Glutamatergic neuron (in vitro differentiated cells): ENCODE data around the gene SPDYE18. TPM values are rescaled to one million over a fixed set of nuclear protein-coding genes. Genes with fewer than 3 reads are reported as not detected.
"Not testable (repeated sequence)": the region's sequence is repeated elsewhere in the genome, so short reads cannot be mapped to it uniquely, and the experiment has no call there.

ENCODE experiments used
- DNase-seq: peaks from one replicate; pipeline ENCODE4 v3.0.0; 2022
- H3K27ac Mint-ChIP-seq: one replicate; pipeline ENCODE4 v1.8.0; 2020; ENCODE audit warnings: mild to moderate bottlenecking, mixed read lengths, inconsistent platforms; ENCODE audit not compliant: unreplicated experiment
- H3K27me3 Mint-ChIP-seq: one replicate; pipeline ENCODE4 v1.8.0; 2020; ENCODE audit warnings: mild to moderate bottlenecking, moderate library complexity, mixed read lengths, inconsistent platforms; ENCODE audit not compliant: unreplicated experiment
- H3K36me3 Mint-ChIP-seq: one replicate; pipeline ENCODE4 v1.8.0; 2020; ENCODE audit warnings: mild to moderate bottlenecking, mixed read lengths, inconsistent platforms; ENCODE audit not compliant: unreplicated experiment
- H3K4me1 Mint-ChIP-seq: one replicate; pipeline ENCODE4 v1.8.0; 2020; ENCODE audit warnings: mild to moderate bottlenecking, low read depth, mixed read lengths, inconsistent platforms; ENCODE audit not compliant: unreplicated experiment
- H3K4me3 Mint-ChIP-seq: one replicate; pipeline ENCODE4 v1.8.0; 2020; ENCODE audit warnings: mild to moderate bottlenecking, mixed read lengths, inconsistent platforms; ENCODE audit not compliant: unreplicated experiment
- H3K9me3 Mint-ChIP-seq: one replicate; pipeline ENCODE4 v1.8.0; 2020; ENCODE audit warnings: mild to moderate bottlenecking, moderate library complexity, mixed read lengths, inconsistent platforms; ENCODE audit not compliant: unreplicated experiment
- total RNA-seq: library from RNA; stranded (reverse); fragmentation: NEBNext Ultra II Directional; extraction: Animal tissue kit (Norgen Biotek cat#: 25700); gene quantifications from one replicate; pipeline ENCODE4 v1.2.1, GENCODE V29; 2021; ENCODE audit not compliant: unreplicated experiment

The SPDYE18 gene
- total RNA-seq, 1 donor from 2014 or later: 1.1 TPM

- H3K27ac Mint-ChIP-seq, H3K4me1 Mint-ChIP-seq, DNase-seq, H3K27me3 Mint-ChIP-seq, H3K9me3 Mint-ChIP-seq, H3K4me3 Mint-ChIP-seq: not testable (repeated sequence)
- peaks cover 13% of the 10 kb centered on the region for H3K36me3 Mint-ChIP-seq
Measured at GRCh38 chr7:77074786-77075396, 12.5 kb upstream of the SPDYE18 start.

- not testable (repeated sequence) for H3K27ac Mint-ChIP-seq, H3K4me1 Mint-ChIP-seq, H3K4me3 Mint-ChIP-seq, H3K27me3 Mint-ChIP-seq, H3K9me3 Mint-ChIP-seq, DNase-seq
- peaks cover 14% of the 10 kb centered on the region for H3K36me3 Mint-ChIP-seq
Measured at GRCh38 chr7:77071108-77071507, 8.8 kb upstream of the SPDYE18 start.

- not testable (repeated sequence) for H3K36me3 Mint-ChIP-seq, H3K27me3 Mint-ChIP-seq, H3K9me3 Mint-ChIP-seq, DNase-seq, H3K4me1 Mint-ChIP-seq, H3K4me3 Mint-ChIP-seq, H3K27ac Mint-ChIP-seq
Measured at GRCh38 chr7:77065869-77066268, 3.5 kb upstream of the SPDYE18 start.

GRCh38 chr7:77063732-77064131, 1.4 kb upstream of the SPDYE18 start:
- H3K27ac Mint-ChIP-seq, H3K27me3 Mint-ChIP-seq, H3K9me3 Mint-ChIP-seq, H3K4me3 Mint-ChIP-seq, DNase-seq, H3K4me1 Mint-ChIP-seq, H3K36me3 Mint-ChIP-seq: not testable (repeated sequence)

GRCh38 chr7:77032261-77032660, 30.1 kb downstream of the SPDYE18 start, which contains the start of gene SPDYE17:
TSS of gene SPDYE17 (minus strand) at chr7:77032361. CDS start at chr7:77030570, 1,791 bp downstream.
- not testable (repeated sequence) for H3K4me1 Mint-ChIP-seq, H3K9me3 Mint-ChIP-seq, H3K36me3 Mint-ChIP-seq, H3K27ac Mint-ChIP-seq, H3K4me3 Mint-ChIP-seq, H3K27me3 Mint-ChIP-seq, DNase-seq

GRCh38 chr7:77026349-77026748, 36.0 kb downstream of the SPDYE18 start:
- H3K4me1 Mint-ChIP-seq, H3K27me3 Mint-ChIP-seq, DNase-seq, H3K9me3 Mint-ChIP-seq, H3K27ac Mint-ChIP-seq, H3K4me3 Mint-ChIP-seq, H3K36me3 Mint-ChIP-seq: not testable (repeated sequence)

- H3K27me3 Mint-ChIP-seq, H3K36me3 Mint-ChIP-seq, H3K9me3 Mint-ChIP-seq, H3K4me3 Mint-ChIP-seq, H3K27ac Mint-ChIP-seq, H3K4me1 Mint-ChIP-seq, DNase-seq: not testable (repeated sequence)
Measured at GRCh38 chr7:77010074-77010680, 52.2 kb downstream of the SPDYE18 start.

- not testable (repeated sequence) for H3K4me1 Mint-ChIP-seq, H3K9me3 Mint-ChIP-seq, H3K27ac Mint-ChIP-seq, DNase-seq, H3K27me3 Mint-ChIP-seq, H3K4me3 Mint-ChIP-seq, H3K36me3 Mint-ChIP-seq
Measured at GRCh38 chr7:77008000-77008399, 54.4 kb downstream of the SPDYE18 start.

GRCh38 chr7:77006127-77007110, 55.9 kb downstream of the SPDYE18 start:
- H3K4me1 Mint-ChIP-seq, H3K27me3 Mint-ChIP-seq, H3K4me3 Mint-ChIP-seq, H3K27ac Mint-ChIP-seq, H3K9me3 Mint-ChIP-seq, H3K36me3 Mint-ChIP-seq, DNase-seq: not testable (repeated sequence)

GRCh38 chr7:77005461-77006057, 56.8 kb downstream of the SPDYE18 start:
- H3K36me3 Mint-ChIP-seq, H3K9me3 Mint-ChIP-seq, H3K4me1 Mint-ChIP-seq, H3K4me3 Mint-ChIP-seq, H3K27me3 Mint-ChIP-seq, DNase-seq: not testable (repeated sequence)
- peak overlapping the region; percentile 73 for H3K27ac Mint-ChIP-seq

GRCh38 chr7:77004151-77004550, 58.2 kb downstream of the SPDYE18 start:
- not testable (repeated sequence) for H3K27ac Mint-ChIP-seq, H3K27me3 Mint-ChIP-seq, H3K9me3 Mint-ChIP-seq, H3K36me3 Mint-ChIP-seq, DNase-seq, H3K4me1 Mint-ChIP-seq, H3K4me3 Mint-ChIP-seq

- H3K27me3 Mint-ChIP-seq, H3K4me3 Mint-ChIP-seq, H3K27ac Mint-ChIP-seq, H3K9me3 Mint-ChIP-seq, H3K36me3 Mint-ChIP-seq, H3K4me1 Mint-ChIP-seq, DNase-seq: not testable (repeated sequence)
Measured at GRCh38 chr7:77003241-77003640, 59.1 kb downstream of the SPDYE18 start.
